HG03378 (cell line): ENCODE measurements around the gene DIAPH2.

ENCODE experiments used
- ATAC-seq: cut with Tn5 transposase; IDR thresholded peaks from one replicate; pipeline ENCODE4 v1.9.1; 2021; ENCODE audit warnings: mild to moderate bottlenecking, moderate library complexity; ENCODE audit not compliant: unreplicated experiment

DIAPH2 gene

DNA sequence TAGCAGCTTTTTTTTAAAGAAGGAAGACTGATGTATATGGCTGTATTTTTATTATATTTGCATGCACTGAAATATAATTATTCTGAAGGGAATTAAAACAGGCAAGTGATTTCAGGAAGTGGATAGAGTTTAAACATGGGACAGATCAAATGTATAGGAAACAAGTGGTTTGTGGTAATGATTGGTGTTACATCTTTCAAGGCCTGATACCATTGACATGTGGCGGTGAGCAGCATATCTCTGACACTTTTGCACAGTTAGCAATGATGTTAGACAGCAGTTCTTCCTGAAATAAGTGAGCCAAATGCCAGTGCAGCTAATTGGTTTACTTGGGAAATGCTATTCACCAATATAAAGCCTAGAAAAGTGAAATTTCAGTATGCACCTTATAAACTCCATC is 471.2 kb downstream of the DIAPH2 start:
- ATAC-seq = no peak

DNA sequence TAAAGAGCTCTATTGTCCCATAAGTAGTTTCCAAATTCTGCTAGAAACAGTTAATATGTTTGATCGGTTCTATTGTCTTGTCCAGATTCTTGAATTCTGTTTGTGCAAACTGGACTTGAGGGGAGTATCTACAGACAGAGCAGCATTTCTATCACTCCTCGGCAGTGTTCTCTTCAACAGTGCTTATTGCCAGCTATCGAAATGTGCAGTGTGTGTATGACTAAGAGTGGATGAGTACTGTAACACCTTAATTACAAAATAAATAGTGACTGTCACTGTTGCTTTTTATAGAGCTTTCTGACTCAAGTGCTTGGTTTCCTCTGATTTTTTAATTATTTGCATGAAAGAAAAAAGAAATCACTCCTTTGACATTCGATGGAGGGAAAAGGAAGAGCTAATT is 473.6 kb downstream of the DIAPH2 start:
- ATAC-seq = no peak

DNA sequence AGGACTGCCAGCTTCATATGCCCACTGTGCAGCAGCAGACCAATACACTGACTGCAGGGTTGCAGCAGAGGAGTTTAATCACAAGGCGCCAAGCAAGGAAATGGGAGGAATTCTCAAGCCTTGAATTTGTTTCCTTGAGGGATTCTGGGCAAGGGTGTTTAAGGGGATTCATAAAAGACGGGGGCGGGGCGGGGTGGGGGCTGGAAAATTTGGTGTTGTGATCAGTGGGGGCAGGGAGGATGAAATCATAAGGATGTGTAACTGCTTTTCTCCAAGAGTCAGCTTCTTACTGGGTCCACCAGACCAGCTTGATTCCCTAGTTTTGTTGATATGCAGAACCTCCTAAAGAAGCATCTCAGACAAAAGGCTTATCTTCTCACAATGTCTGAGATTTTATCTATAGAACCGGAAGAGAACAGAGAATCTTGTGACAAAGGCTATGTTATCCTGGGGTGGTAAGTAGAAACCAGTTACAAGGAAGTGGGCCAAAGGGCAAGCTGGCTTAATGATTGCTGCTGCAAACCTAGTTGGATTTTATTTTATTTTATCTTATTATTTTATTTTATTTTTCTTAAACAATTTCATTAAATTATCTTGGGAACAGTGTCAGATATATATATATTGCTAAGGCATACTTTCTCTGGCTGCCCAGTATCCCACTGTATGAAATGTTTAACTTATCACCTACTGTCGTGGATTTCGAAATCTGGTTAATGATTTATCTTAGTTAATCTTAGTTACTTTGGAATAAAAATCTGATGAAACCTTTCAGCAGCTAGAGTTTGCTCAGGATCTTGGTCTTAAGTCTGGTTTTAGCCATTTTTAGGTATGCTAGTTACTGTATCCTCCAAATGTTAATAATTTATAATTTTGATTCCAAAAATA is 475.5 kb downstream of the DIAPH2 start:
- no peak for ATAC-seq

DNA sequence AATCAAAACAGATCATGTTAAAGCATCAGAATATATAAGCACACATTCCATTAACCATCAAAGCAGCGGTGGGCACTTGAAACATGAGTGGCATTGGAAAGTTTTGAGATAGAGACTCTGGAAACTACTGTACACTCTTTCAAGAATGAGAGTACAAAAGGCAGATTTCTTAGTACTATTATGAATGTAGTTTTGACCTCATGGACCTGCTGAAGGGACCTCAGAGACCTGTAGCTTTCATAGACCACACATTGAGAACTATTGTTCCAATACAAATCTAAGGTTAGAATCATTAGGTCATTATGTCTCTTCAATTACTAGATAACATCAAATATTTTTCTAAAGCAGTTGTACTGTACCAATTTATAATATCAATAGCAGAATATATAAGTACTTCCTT is 482.7 kb downstream of the DIAPH2 start:
- peak; percentile 63 for ATAC-seq

DNA sequence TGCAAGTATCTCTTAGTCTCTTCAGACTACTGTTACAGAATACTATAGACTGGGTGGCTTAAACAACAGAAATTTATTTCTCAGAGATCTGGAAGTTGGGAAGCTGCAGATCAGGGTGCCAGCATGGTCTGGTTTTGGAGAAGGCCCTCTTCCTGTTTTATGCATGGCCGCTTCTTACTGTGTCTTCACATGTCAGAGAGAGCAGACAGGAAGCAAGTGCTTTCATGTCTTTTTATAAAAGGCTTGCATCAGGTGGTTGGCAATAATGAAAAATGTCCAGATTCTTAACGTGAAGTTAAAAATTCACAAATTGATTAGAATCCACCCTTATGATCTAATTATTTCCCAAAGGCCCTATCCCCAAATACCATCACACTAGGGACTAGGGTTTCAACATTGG is 484.0 kb downstream of the DIAPH2 start:
- no peak for ATAC-seq

GRCh38 chrX:97175147-97175546 is 490.5 kb downstream of the DIAPH2 start:
- no peak for ATAC-seq

DNA sequence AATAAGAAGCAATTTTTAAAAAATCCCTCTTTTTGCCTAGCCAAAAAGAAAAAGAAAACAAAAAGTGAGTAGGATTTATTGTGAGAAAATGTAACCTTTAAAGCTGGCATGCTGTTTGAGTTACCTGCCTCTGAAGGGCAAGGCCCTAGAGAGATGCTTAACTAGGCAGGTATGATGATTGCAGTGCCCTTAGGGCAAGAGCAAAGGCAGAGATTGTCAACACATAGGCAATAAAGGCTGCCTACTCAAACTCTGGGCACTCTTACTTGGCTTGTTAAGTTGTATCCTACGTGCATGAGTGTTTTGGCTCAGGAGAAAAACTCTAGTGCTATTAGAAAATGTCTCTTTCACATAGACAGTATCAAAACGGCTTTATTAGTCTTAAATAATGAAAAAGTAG is 505.0 kb downstream of the DIAPH2 start:
- ATAC-seq = no peak

- no peak for ATAC-seq
These were observed 514.9 kb downstream of the DIAPH2 start for GRCh38 chrX:97199501-97199900.

GRCh38 chrX:97200454-97200853 is 515.8 kb downstream of the DIAPH2 start:
- no peak for ATAC-seq

GRCh38 chrX:97210501-97210900 is 525.9 kb downstream of the DIAPH2 start:
- no peak for ATAC-seq

GRCh38 chrX:97211070-97211469 is 526.4 kb downstream of the DIAPH2 start:
- ATAC-seq = no peak

DNA sequence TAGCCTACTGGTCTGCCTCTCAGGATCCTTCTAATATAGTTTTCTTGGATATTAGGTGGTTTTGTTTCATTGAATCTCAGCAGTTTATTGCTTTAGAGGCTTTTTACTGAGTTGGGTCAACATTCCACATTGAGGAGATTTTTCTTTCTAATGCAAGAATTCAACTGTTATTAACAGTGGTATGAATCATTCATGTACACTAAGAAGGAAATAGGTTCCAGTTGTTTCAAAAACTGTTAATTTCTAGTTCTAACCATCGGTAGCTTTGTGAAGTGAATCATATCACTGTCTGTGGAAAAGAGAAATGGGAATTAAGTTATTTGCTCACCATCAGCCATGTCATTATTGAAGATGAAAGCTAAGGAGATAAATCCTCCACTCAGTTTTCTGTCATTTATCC is 530.5 kb downstream of the DIAPH2 start:
- no peak for ATAC-seq

DNA sequence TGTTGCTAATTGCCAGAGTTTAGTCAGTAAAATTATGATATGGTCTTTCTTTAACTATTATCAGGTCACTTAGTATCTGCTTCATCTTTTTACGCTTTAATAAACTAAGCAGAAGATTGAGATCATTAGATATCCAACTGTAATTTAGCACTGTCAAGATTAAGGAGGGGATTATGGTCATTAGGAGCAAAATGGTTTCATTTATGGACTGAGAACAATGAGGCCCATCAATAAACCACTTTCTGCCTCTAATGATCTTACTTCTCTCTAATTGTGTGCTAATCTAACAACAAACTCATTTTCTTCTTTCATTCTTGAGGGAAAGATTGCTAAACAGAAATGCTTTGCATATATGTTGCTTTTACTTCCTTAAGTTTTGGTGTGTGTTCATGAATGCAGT is 539.5 kb downstream of the DIAPH2 start:
- ATAC-seq = no peak

DNA sequence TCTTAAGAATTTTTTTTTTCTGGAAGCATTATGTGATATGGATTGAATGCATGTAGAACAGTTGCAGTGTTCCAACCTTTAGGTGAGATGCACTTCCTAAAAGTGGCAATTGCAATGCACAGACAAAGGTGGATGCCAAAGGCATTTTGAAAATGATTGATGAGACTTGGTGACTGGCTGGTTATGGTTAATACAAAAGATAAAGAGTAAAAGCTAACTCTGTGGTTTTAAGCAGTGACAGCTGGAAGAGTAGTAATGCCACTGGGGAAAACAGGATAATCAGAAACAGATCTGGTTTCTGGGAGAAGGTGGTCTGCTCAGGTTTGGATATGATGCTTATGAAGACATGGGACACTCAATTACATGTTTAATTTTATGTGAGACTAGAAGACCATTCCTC is 544.7 kb downstream of the DIAPH2 start:
- no peak for ATAC-seq

GRCh38 chrX:97230948-97231347 is 546.3 kb downstream of the DIAPH2 start:
- no peak for ATAC-seq

DNA sequence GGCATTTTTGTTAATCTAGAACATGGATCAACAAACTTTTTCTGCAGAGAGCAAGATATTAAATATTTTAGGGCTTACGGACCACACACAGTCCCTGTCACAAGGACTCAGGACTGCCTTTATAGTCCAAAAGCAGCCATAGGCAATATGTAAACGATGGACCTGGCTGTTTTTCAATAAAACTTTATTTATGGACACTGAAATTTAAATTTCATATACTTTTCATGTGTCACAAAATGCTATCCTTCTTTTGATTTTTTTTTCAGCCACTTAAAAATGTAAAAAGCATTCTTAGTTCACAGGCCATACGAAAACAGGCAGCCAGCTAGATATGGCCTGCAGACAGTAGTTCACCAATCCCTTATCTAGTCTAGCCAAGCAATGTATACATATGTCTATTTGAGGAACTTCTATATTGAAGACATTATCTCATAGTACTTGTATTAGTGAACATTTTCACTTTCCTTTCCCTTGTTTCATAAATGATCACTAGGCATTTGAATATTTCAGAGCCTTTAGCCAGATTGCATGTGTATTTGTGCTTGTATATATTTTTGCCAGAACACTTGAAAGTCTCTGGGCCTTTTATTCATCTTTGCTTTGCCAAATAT is 549.9 kb downstream of the DIAPH2 start:
- peak; percentile 100 for ATAC-seq

GRCh38 chrX:97238632-97239031 is 554.0 kb downstream of the DIAPH2 start:
- ATAC-seq = no peak

DNA sequence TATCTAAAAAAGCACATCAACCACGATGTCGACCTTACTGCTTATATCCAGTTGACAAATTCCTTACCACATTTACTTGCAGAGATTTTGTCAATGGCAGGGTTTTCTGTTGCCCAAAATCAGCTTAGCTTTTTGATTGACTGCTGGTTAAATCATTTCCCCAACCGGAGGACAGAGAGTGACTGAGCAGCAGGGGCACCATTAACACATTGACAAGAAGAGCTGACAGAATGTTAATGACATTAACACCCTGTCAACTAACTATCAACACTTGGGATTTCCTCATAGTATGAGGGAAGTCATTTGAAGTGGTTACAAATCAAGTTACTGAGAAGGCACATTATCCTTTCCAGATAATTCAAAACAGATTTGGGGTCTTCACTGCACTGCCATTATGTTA is 567.5 kb downstream of the DIAPH2 start:
- no peak for ATAC-seq

GRCh38 chrX:97260679-97261078 is 576.0 kb downstream of the DIAPH2 start:
- no peak for ATAC-seq

DNA sequence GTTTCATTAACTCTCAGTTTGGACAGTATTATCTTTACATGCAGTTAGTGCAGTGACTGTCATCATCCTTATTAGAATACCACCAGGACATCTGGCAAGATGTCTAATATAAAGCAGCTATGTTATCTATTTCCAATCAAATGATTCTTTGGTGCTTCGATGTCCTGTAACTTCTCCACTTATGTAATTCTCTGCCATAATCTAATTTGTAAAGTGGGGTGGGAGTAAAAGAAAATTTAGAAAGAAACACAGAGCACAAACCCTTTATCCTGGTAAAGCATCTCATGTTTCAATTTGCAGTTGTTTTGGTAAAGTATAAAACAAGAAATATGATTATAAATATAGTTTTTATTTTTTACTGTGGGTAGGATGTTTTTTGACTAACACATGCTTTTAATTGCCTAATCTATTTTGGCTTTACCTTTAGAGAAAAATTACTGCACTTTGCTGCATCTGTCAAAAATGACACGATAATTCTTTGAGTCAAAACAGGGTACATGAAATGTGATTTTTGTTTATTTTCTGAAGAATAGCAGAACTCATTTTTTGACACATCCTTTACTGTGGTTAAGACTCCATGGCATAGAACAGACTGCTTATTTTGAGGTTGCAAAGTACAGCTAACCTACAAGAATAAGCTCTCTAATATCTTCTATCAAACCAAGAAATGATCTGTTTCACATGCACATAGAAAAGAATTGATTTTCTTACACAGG is 581.9 kb downstream of the DIAPH2 start:
- no peak for ATAC-seq

- no peak for ATAC-seq
These were observed 582.9 kb downstream of the DIAPH2 start for GRCh38 chrX:97267396-97268181.
